Thyroid gland (tissue), 4 donors: Measurements from ENCODE around the gene LRRC40. TPM values are rescaled to one million over a fixed set of nuclear protein-coding genes. Genes with fewer than 3 reads are reported as not detected.

Experiments used
- DNase-seq, 2 donors: peaks; one replicate each; pipeline ENCODE4 v3.0.0-alpha.2; 2019
- H3K27ac ChIP-seq, 3 donors: fragments of 200-600 bp; sonication (generic); 1 replicate in 2 of 3; 2 replicates in 1 of 3; pipeline ENCODE4 v1.5.1; 2016 to 2019; ENCODE audit warnings: mild to moderate bottlenecking in 1 of 3, moderate library complexity in 1 of 3
- H3K27me3 ChIP-seq: fragments of 200-600 bp; sonication (generic); one replicate; pipeline ENCODE4 v1.5.1; 2019
- H3K36me3 ChIP-seq, 2 donors: fragments of 200-600 bp; sonication (generic); one replicate each; pipeline ENCODE4 v1.5.1; 2016 to 2019
- H3K4me1 ChIP-seq, 2 donors: fragments of 200-600 bp; sonication (generic); one replicate each; pipeline ENCODE4 v1.5.1; 2017 to 2019
- H3K4me3 ChIP-seq, 3 donors: fragments of 200-600 bp; sonication (generic); replicated peaks in 1 of 3; 1 replicate in 2 of 3; 2 replicates in 1 of 3; pipeline ENCODE4 v1.5.1; 2016; ENCODE audit warnings: mild to moderate bottlenecking in 1 of 3
- H3K9me3 ChIP-seq: fragments of 200-600 bp; sonication (generic); one replicate; pipeline ENCODE4 v1.5.1; 2017
- CTCF ChIP-seq, 6 experiments: fragments of 200-600 bp in 3 of 6; fragments of 450-650 bp in 3 of 6; sonication (generic) in 3 of 6; IDR thresholded peaks; one replicate each; pipeline ENCODE4 v1.5.1; 2016 to 2019; ENCODE audit warnings: antibody characterized with exemption in 6 of 6, mild to moderate bottlenecking in 2 of 6, inconsistent platforms in 1 of 6, moderate library complexity in 1 of 6
- POLR2A ChIP-seq, 2 donors: fragments of 450-650 bp; IDR thresholded peaks; one replicate each; pipeline ENCODE4 v1.6.1; 2017; ENCODE audit warnings: antibody characterized with exemption in 2 of 2, mild to moderate bottlenecking in 2 of 2, moderate library complexity in 1 of 2
- WGBS, 2 donors: methylation state at CpG; one replicate each; pipeline ENCODE4 v1.1.5; 2017; 5-methylcytosine and 5-hydroxymethylcytosine counted together
- intact Hi-C: fragments of 100-400 bp; cut with DNase I; formaldehyde crosslinking; loops from one replicate; pipeline ENCODE4 v1.15.1; 2023
- total RNA-seq, 4 donors: library from RNA; depleted of rRNA; stranded (reverse); fragments of >200 nt; gene quantifications; one replicate each; pipeline ENCODE4 v1.2.3, GENCODE V29; 2016

The LRRC40 gene
- total RNA-seq, 4 donors from 2014 or later = 13.2 to 21.9 (median 17.0) TPM

- no peak for DNase-seq
- H3K36me3 ChIP-seq = no peaks in the 10 kb centered on the region
- WGBS, 2 donors = 92 to 94% methylated on average over 1 of the region's 1 CpG
- H3K9me3 ChIP-seq = no peaks in the 10 kb centered on the region
- H3K27me3 ChIP-seq = no peaks in the 10 kb centered on the region
- intact Hi-C loops = no loop called here
- TF ChIP-seq POLR2A (IDR thresholded peaks at IDR 0.05) = no peak
- TF ChIP-seq CTCF (IDR thresholded peaks at IDR 0.05) = no peak
- H3K4me1 ChIP-seq = no peaks in the 10 kb centered on the region
- no peak overlapping the region for H3K4me3 ChIP-seq
- no peak overlapping the region for H3K27ac ChIP-seq
Measured at GRCh38 chr1:70171512-70171911, 33.9 kb downstream of the LRRC40 start.

GRCh38 chr1:70169018-70169839, 36.1 kb downstream of the LRRC40 start:
- no peaks in the 10 kb centered on the region for H3K27me3 ChIP-seq
- 91 to 94% methylated on average over 5 of the region's 5 CpGs for WGBS, 2 donors
- H3K36me3 ChIP-seq = no peaks in the 10 kb centered on the region
- no peak overlapping the region for H3K27ac ChIP-seq
- H3K9me3 ChIP-seq = no peaks in the 10 kb centered on the region
- no peak for TF ChIP-seq CTCF (IDR thresholded peaks at IDR 0.05)
- TF ChIP-seq POLR2A (IDR thresholded peaks at IDR 0.05) = no peak
- no peak overlapping the region for H3K4me3 ChIP-seq
- no peak for DNase-seq
- intact Hi-C loops = no loop called here
- no peaks in the 10 kb centered on the region for H3K4me1 ChIP-seq

GRCh38 chr1:70168283-70168682, 37.1 kb downstream of the LRRC40 start:
- no peak for TF ChIP-seq POLR2A (IDR thresholded peaks at IDR 0.05)
- no peak for TF ChIP-seq CTCF (IDR thresholded peaks at IDR 0.05)
- no peak for DNase-seq
- Histone ChIP-seq H3K9me3 (no peaks in the 10 kb centered on the region), H3K4me3 (no peak overlapping the region), H3K36me3 (no peaks in the 10 kb centered on the region), H3K27ac (no peak overlapping the region), H3K27me3 (no peaks in the 10 kb centered on the region), H3K4me1 (no peaks in the 10 kb centered on the region)
- intact Hi-C loops = no loop called here

GRCh38 chr1:70164350-70164749, 41.0 kb downstream of the LRRC40 start:
- DNase-seq = no peak
- H3K36me3 ChIP-seq = no peaks in the 10 kb centered on the region
- no peaks in the 10 kb centered on the region for H3K27me3 ChIP-seq
- H3K4me1 ChIP-seq = no peaks in the 10 kb centered on the region
- H3K4me3 ChIP-seq = no peak overlapping the region
- no peak for TF ChIP-seq POLR2A (IDR thresholded peaks at IDR 0.05)
- no peak for TF ChIP-seq CTCF (IDR thresholded peaks at IDR 0.05)
- WGBS, 2 donors = 96 to 97% methylated on average over 4 of the region's 4 CpGs
- no peak overlapping the region for H3K27ac ChIP-seq
- intact Hi-C loops = no loop called here
- H3K9me3 ChIP-seq = no peaks in the 10 kb centered on the region

- H3K9me3 ChIP-seq = no peaks in the 10 kb centered on the region
- 95 to 97% methylated on average over 5 of the region's 5 CpGs for WGBS, 2 donors
- no peaks in the 10 kb centered on the region for H3K36me3 ChIP-seq
- intact Hi-C loops = no loop called here
- TF ChIP-seq POLR2A (IDR thresholded peaks at IDR 0.05) (no peak), CTCF (IDR thresholded peaks at IDR 0.05) (no peak)
- no peak overlapping the region for H3K27ac ChIP-seq
- no peaks in the 10 kb centered on the region for H3K27me3 ChIP-seq
- DNase-seq = no peak
- no peaks in the 10 kb centered on the region for H3K4me1 ChIP-seq
- H3K4me3 ChIP-seq = no peak overlapping the region
Measured at GRCh38 chr1:70156529-70157120, 48.8 kb downstream of the LRRC40 start.
